Fibroblast of skin of abdomen (primary cell): ENCODE measurements around the gene EXOSC6.
"Not testable (repeated sequence)": the region's sequence is repeated elsewhere in the genome, so short reads cannot be mapped to it uniquely, and the experiment has no call there.

ENCODE experiments used
- DNase-seq: peaks from one replicate; pipeline ENCODE4 v3.0.0-alpha.2; 2013

The EXOSC6 gene

GRCh38 chr16:70198230-70198629 lies 53.5 kb downstream of the EXOSC6 start:
- not testable (repeated sequence) for DNase-seq

GRCh38 chr16:70197611-70198010 lies 54.1 kb downstream of the EXOSC6 start:
- DNase-seq, result not testable (repeated sequence)
